OCI-LY1 (cell line): ENCODE data around the gene ZNF182.

Experiments
- H2AFZ ChIP-seq: fragments of 200-600 bp; sonication (generic), shearing (Covaris generic); 2 replicates; pipeline ENCODE4 v1.6.0; 2014; ENCODE audit warnings: antibody characterized with exemption, mild to moderate bottlenecking, low read length
- H3F3A ChIP-seq: fragments of 200-600 bp; sonication (generic), shearing (Covaris generic); 2 replicates; pipeline ENCODE4 v1.6.0; 2014; ENCODE audit warnings: mild to moderate bottlenecking, antibody characterized with exemption, low read length, moderate library complexity; ENCODE audit not compliant: insufficient read depth
- H3K27ac ChIP-seq: fragments of 200-600 bp; sonication (generic); 2 replicates; pipeline ENCODE4 v1.5.1; 2014; ENCODE audit warnings: low read length, mixed run types, mild to moderate bottlenecking, low read depth; ENCODE audit not compliant: poor library complexity, severe bottlenecking
- H3K27me3 ChIP-seq: fragments of 200-600 bp; sonication (generic); 2 replicates; pipeline ENCODE4 v1.6.0; 2014; ENCODE audit warnings: antibody characterized with exemption, mild to moderate bottlenecking, low read length, moderate library complexity; ENCODE audit not compliant: insufficient read depth
- H3K36me3 ChIP-seq: fragments of 200-600 bp; sonication (generic); 2 replicates; pipeline ENCODE4 v1.6.1; 2014; ENCODE audit warnings: mild to moderate bottlenecking, antibody characterized with exemption, low read length, moderate library complexity, mixed read lengths; ENCODE audit not compliant: insufficient read depth
- H3K4me1 ChIP-seq: fragments of 200-600 bp; sonication (generic); 2 replicates; pipeline ENCODE4 v1.5.1; 2014; ENCODE audit warnings: mild to moderate bottlenecking, low read length, moderate library complexity; ENCODE audit not compliant: insufficient read depth, severe bottlenecking
- H3K4me2 ChIP-seq: fragments of 200-600 bp; sonication (generic), shearing (Covaris generic); 2 replicates; pipeline ENCODE4 v1.6.1; 2014; ENCODE audit warnings: low read length
- H3K4me3 ChIP-seq: fragments of 200-600 bp; sonication (generic); 2 replicates; pipeline ENCODE4 v1.5.1; 2014; ENCODE audit warnings: low read length, low read depth, mild to moderate bottlenecking, mixed read lengths; ENCODE audit not compliant: poor library complexity, severe bottlenecking
- H3K79me2 ChIP-seq: fragments of 200-600 bp; shearing (Covaris generic); 2 replicates; pipeline ENCODE4 v1.6.1; 2016; ENCODE audit warnings: mixed run types, low read length, mixed read lengths; ENCODE audit not compliant: insufficient read depth
- H3K9ac ChIP-seq: fragments of 200-600 bp; sonication (generic), shearing (Covaris generic); 2 replicates; pipeline ENCODE4 v1.6.1; 2014; ENCODE audit warnings: mild to moderate bottlenecking, low read length, mixed read lengths
- H3K9me2 ChIP-seq: fragments of 200-600 bp; sonication (generic), shearing (Covaris generic); 2 replicates; pipeline ENCODE4 v1.6.1; 2014; ENCODE audit warnings: low read depth, mild to moderate bottlenecking, low read length, mixed read lengths
- H3K9me3 ChIP-seq: fragments of 200-600 bp; shearing (Covaris generic); 2 replicates; pipeline ENCODE4 v1.6.1; 2014; ENCODE audit warnings: low read length, mixed read lengths
- H4K20me1 ChIP-seq: fragments of 200-600 bp; sonication (generic), shearing (Covaris generic); 2 replicates; pipeline ENCODE4 v1.6.0; 2016; ENCODE audit warnings: mild to moderate bottlenecking, low read length; ENCODE audit not compliant: insufficient read depth
- CTCF ChIP-seq: fragments of 200-600 bp; sonication (generic), shearing (Covaris generic); IDR thresholded peaks from 2 replicates; pipeline ENCODE4 v1.5.1; 2017; ENCODE audit warnings: mild to moderate bottlenecking, antibody characterized with exemption, low read length, moderate library complexity, mixed read lengths
- EZH2 ChIP-seq: fragments of 200-600 bp; sonication (generic), shearing (Covaris generic); IDR thresholded peaks from 2 replicates; pipeline ENCODE4 v1.8.0; 2017; ENCODE audit warnings: borderline replicate concordance, mixed run types, mild to moderate bottlenecking, antibody characterized with exemption, low read length, moderate library complexity, mixed read lengths

The ZNF182 gene

GRCh38 chrX:48002319-48002718 lies 1.5 kb downstream of the ZNF182 start:
- H3K4me1 ChIP-seq, result peaks cover 12% of the 10 kb centered on the region
- peak overlapping the region; percentile 79 for H3K4me3 ChIP-seq
- H3F3A ChIP-seq, result no peaks in the 10 kb centered on the region
- peaks cover 37% of the 10 kb centered on the region for H3K36me3 ChIP-seq
- H3K9ac ChIP-seq, result peak overlapping the region; percentile 82; the same call in 1 of the 2 replicates
- peak overlapping the region; percentile 70 for H3K4me2 ChIP-seq
- TF ChIP-seq CTCF (no peak), EZH2 (no peak)
- H4K20me1 ChIP-seq, result no peaks in the 10 kb centered on the region
- H2AFZ ChIP-seq, result no peak overlapping the region
- H3K9me3 ChIP-seq, result no peaks in the 10 kb centered on the region
- H3K79me2 ChIP-seq, result 0 out of 2 replicates have a peak, but pooled peaks cover 7% of the 10 kb centered on the region
- no peaks in the 10 kb centered on the region for H3K9me2 ChIP-seq
- H3K27me3 ChIP-seq, result no peaks in the 10 kb centered on the region
- no peak overlapping the region for H3K27ac ChIP-seq

- TF ChIP-seq CTCF (no peak), EZH2 (no peak)
- Histone ChIP-seq H3K9me3 (no peaks in the 10 kb centered on the region), H4K20me1 (no peaks in the 10 kb centered on the region), H3K36me3 (peaks cover 48% of the 10 kb centered on the region), H3F3A (no peaks in the 10 kb centered on the region), H3K9me2 (no peaks in the 10 kb centered on the region), H3K4me2 (no peak overlapping the region), H3K9ac (no peak overlapping the region), H3K27ac (no peak overlapping the region), H3K27me3 (no peaks in the 10 kb centered on the region), H3K4me1 (peaks cover 12% of the 10 kb centered on the region), H2AFZ (no peak overlapping the region), H3K4me3 (no peak overlapping the region), H3K79me2 (0 out of 2 replicates have a peak, but pooled peaks cover 7% of the 10 kb centered on the region)
These were observed 2.5 kb downstream of the ZNF182 start for GRCh38 chrX:48001260-48001659.

- Histone ChIP-seq H3K4me1 (no peaks in the 10 kb centered on the region), H3K79me2 (no peaks in the 10 kb centered on the region), H3K9me2 (no peaks in the 10 kb centered on the region), H4K20me1 (no peaks in the 10 kb centered on the region), H3K9me3 (no peaks in the 10 kb centered on the region), H3K4me2 (no peak overlapping the region), H3K36me3 (peaks cover 85% of the 10 kb centered on the region), H2AFZ (no peak overlapping the region), H3K27me3 (no peaks in the 10 kb centered on the region), H3K27ac (no peak overlapping the region), H3K4me3 (no peak overlapping the region), H3K9ac (no peak overlapping the region), H3F3A (no peaks in the 10 kb centered on the region)
- TF ChIP-seq EZH2 (no peak), CTCF (no peak)
These were observed 11.1 kb downstream of the ZNF182 start for GRCh38 chrX:47992669-47993068.
